HG03095 (cell line): ENCODE measurements around the gene AFF1.

Source experiments
- ATAC-seq: cut with Tn5 transposase; IDR thresholded peaks from one replicate; pipeline ENCODE4 v1.9.1; 2021; ENCODE audit warnings: moderate library complexity; ENCODE audit not compliant: unreplicated experiment

The AFF1 gene

GRCh38 chr4:86934771-86935565 is at the start of gene AFF1:
Gene AFF1 (plus strand): TSS chr4:86935011. CDS start chr4:86948534, 13,523 bp downstream.
- peak; percentile 43 for ATAC-seq

GRCh38 chr4:86890790-86891189 is 44.0 kb upstream of the AFF1 start:
- no peak for ATAC-seq

GRCh38 chr4:86891762-86892635 is 42.8 kb upstream of the AFF1 start, which contains the start of gene C4orf36:
Gene C4orf36 (minus strand): TSS chr4:86892422. CDS start chr4:86891520, 902 bp downstream.
- ATAC-seq: peak; percentile 51

GRCh38 chr4:86892636-86892960 is 42.2 kb upstream of the AFF1 start:
- no peak for ATAC-seq

GRCh38 chr4:86893136-86893535 is 41.7 kb upstream of the AFF1 start:
- ATAC-seq: no peak

- no peak for ATAC-seq
Observed at GRCh38 chr4:86894455-86894854, 40.4 kb upstream of the AFF1 start.

- ATAC-seq: no peak
Observed at GRCh38 chr4:86895692-86896488, 38.9 kb upstream of the AFF1 start.

- no peak for ATAC-seq
Observed at GRCh38 chr4:86896596-86896995, 38.2 kb upstream of the AFF1 start.

GRCh38 chr4:86898562-86898961 is 36.2 kb upstream of the AFF1 start:
- ATAC-seq: no peak

GRCh38 chr4:86901864-86902263 is 32.9 kb upstream of the AFF1 start:
- no peak for ATAC-seq

- ATAC-seq: no peak
Observed at GRCh38 chr4:86908251-86908657, 26.6 kb upstream of the AFF1 start.

GRCh38 chr4:86909546-86910295 is 25.1 kb upstream of the AFF1 start:
- no peak for ATAC-seq

GRCh38 chr4:86910369-86910768 is 24.4 kb upstream of the AFF1 start:
- no peak for ATAC-seq

GRCh38 chr4:86910820-86911684 is 23.8 kb upstream of the AFF1 start:
- ATAC-seq: no peak

- no peak for ATAC-seq
Observed at GRCh38 chr4:86916392-86916791, 18.4 kb upstream of the AFF1 start.

- no peak for ATAC-seq
Observed at GRCh38 chr4:86917212-86918039, 17.4 kb upstream of the AFF1 start.

GRCh38 chr4:86918539-86919072 is 16.2 kb upstream of the AFF1 start:
- ATAC-seq: no peak

GRCh38 chr4:86919561-86920223 is 15.1 kb upstream of the AFF1 start:
- ATAC-seq: no peak
